ENCODE measurements around the gene SMCP. TPM values are rescaled to one million over a fixed set of nuclear protein-coding genes. Genes with fewer than 3 reads are reported as not detected.

Gene SMCP
- total RNA-seq, 1 donor, result not detected

- H3K79me2 ChIP-seq (ENCODE audit: insufficient read depth, low read length), result no peaks in the 10 kb centered on the region
- H3K4me3 ChIP-seq (ENCODE audit: insufficient read depth, low read length), result no peak overlapping the region
- H3K4me1 ChIP-seq (ENCODE audit: insufficient read depth, low read length), result peaks cover 3% of the 10 kb centered on the region
- no peak for TF ChIP-seq CTCF (IDR thresholded peaks at IDR 0.05; ENCODE audit: extremely low read depth, low read depth, low read length)
- H2AFZ ChIP-seq (ENCODE audit: low read length), result no peak overlapping the region
- no peaks in the 10 kb centered on the region for H3K27me3 ChIP-seq (ENCODE audit: insufficient read depth, low read length)
- DNase-seq (ENCODE audit: insufficient read length, low spot score, missing footprints), result no peak
- H3K4me2 ChIP-seq (ENCODE audit: insufficient read depth, low read length), result no peak overlapping the region
- H3K36me3 ChIP-seq (ENCODE audit: insufficient read depth, low read length), result no peaks in the 10 kb centered on the region
- H4K20me1 ChIP-seq (ENCODE audit: insufficient read depth, low read length), result no peaks in the 10 kb centered on the region
- H3K9me3 ChIP-seq (ENCODE audit: low read depth, low read length), result no peaks in the 10 kb centered on the region
- no peak overlapping the region for H3K27ac ChIP-seq (ENCODE audit: low read depth, low read length)
These were observed 6.4 kb upstream of the SMCP start for GRCh38 chr1:152871731-152872126.

- H3K27me3 ChIP-seq (ENCODE audit: insufficient read depth, low read length), result no peaks in the 10 kb centered on the region
- TF ChIP-seq CTCF (IDR thresholded peaks at IDR 0.05; ENCODE audit: extremely low read depth, low read depth, low read length), result no peak
These were observed 4.6 kb upstream of the SMCP start for GRCh38 chr1:152873495-152873894.

GRCh38 chr1:152876827-152877226 is 1.3 kb upstream of the SMCP start:
- Histone ChIP-seq H3K4me1 (ENCODE audit: insufficient read depth, low read length) (peaks cover 3% of the 10 kb centered on the region), H3K79me2 (ENCODE audit: insufficient read depth, low read length) (no peaks in the 10 kb centered on the region), H3K27me3 (ENCODE audit: insufficient read depth, low read length) (no peaks in the 10 kb centered on the region), H3K4me3 (ENCODE audit: insufficient read depth, low read length) (no peak overlapping the region), H3K36me3 (ENCODE audit: insufficient read depth, low read length) (no peaks in the 10 kb centered on the region), H3K4me2 (ENCODE audit: insufficient read depth, low read length) (no peak overlapping the region), H2AFZ (ENCODE audit: low read length) (no peak overlapping the region), H3K9me3 (ENCODE audit: low read depth, low read length) (no peaks in the 10 kb centered on the region), H4K20me1 (ENCODE audit: insufficient read depth, low read length) (no peaks in the 10 kb centered on the region), H3K27ac (ENCODE audit: low read depth, low read length) (no peak overlapping the region)
- DNase-seq (ENCODE audit: insufficient read length, low spot score, missing footprints), result no peak
- no peak for TF ChIP-seq CTCF (IDR thresholded peaks at IDR 0.05; ENCODE audit: extremely low read depth, low read depth, low read length)

More at GRCh38 chr1:152873495-152873894, 4.6 kb upstream of the SMCP start:
- DNase-seq (ENCODE audit: insufficient read length, low spot score, missing footprints), result no peak
- Histone ChIP-seq H3K36me3 (ENCODE audit: insufficient read depth, low read length) (no peaks in the 10 kb centered on the region), H3K79me2 (ENCODE audit: insufficient read depth, low read length) (no peaks in the 10 kb centered on the region), H3K9me3 (ENCODE audit: low read depth, low read length) (no peaks in the 10 kb centered on the region), H3K4me3 (ENCODE audit: insufficient read depth, low read length) (no peak overlapping the region), H3K27ac (ENCODE audit: low read depth, low read length) (no peak overlapping the region), H3K4me2 (ENCODE audit: insufficient read depth, low read length) (no peak overlapping the region), H2AFZ (ENCODE audit: low read length) (no peak overlapping the region), H4K20me1 (ENCODE audit: insufficient read depth, low read length) (no peaks in the 10 kb centered on the region), H3K4me1 (ENCODE audit: insufficient read depth, low read length) (peaks cover 3% of the 10 kb centered on the region)

- Histone ChIP-seq H3K4me3 (ENCODE audit: insufficient read depth, low read length) (no peak overlapping the region), H3K9me3 (ENCODE audit: low read depth, low read length) (no peaks in the 10 kb centered on the region), H3K27ac (ENCODE audit: low read depth, low read length) (no peak overlapping the region), H3K4me1 (ENCODE audit: insufficient read depth, low read length) (peaks cover 5% of the 10 kb centered on the region), H2AFZ (ENCODE audit: low read length) (no peak overlapping the region), H3K4me2 (ENCODE audit: insufficient read depth, low read length) (no peak overlapping the region), H3K36me3 (ENCODE audit: insufficient read depth, low read length) (no peaks in the 10 kb centered on the region), H4K20me1 (ENCODE audit: insufficient read depth, low read length) (no peaks in the 10 kb centered on the region), H3K27me3 (ENCODE audit: insufficient read depth, low read length) (no peaks in the 10 kb centered on the region), H3K79me2 (ENCODE audit: insufficient read depth, low read length) (no peaks in the 10 kb centered on the region)
- TF ChIP-seq CTCF (IDR thresholded peaks at IDR 0.05; ENCODE audit: extremely low read depth, low read depth, low read length), result no peak
- no peak for DNase-seq (ENCODE audit: insufficient read length, low spot score, missing footprints)
These were observed 1.6 kb downstream of the SMCP start for GRCh38 chr1:152879559-152880198.
